ENCODE data around the gene NINJ2.

Gene NINJ2

DNA sequence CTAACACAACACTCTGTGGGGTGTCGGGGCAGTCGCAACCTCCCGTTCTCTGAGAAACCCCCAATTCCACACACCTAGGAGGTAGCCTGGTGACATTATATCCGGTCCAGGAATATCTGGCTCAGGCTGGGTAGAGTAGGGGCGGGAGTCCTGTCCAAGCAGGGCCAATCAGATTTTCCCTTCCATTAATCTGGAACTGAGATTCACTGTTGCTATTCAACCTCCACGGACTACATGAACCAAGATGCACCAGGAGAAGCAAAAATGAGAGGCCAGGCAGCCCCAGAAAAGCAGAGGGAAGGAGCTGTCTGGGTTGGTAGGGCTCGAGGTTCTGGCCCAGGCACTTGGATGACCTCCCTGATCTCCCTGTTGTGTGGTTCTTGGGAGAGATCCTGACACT lies 51.0 kb downstream of the NINJ2 start:
- no peak for FAIRE-seq

DNA sequence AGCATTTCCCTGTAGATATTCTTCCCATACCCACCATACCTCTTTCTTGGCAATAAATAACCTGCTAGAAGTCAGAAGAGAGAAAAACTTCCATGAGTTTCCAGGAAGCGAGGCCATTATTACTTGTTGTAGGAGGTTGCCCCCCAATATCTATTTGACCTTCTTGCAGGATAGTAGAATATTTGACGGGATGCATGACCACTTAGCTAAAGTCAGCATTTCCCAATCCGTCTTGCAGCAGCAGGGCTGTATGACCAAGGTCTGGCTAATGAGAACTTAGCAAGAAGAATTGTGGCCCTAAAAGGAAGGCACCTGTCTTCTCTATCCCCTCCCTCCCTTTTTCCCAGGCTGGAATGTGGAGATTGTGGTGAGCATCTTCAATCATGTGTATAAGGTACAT lies 51.5 kb downstream of the NINJ2 start:
- FAIRE-seq = no peak

DNA sequence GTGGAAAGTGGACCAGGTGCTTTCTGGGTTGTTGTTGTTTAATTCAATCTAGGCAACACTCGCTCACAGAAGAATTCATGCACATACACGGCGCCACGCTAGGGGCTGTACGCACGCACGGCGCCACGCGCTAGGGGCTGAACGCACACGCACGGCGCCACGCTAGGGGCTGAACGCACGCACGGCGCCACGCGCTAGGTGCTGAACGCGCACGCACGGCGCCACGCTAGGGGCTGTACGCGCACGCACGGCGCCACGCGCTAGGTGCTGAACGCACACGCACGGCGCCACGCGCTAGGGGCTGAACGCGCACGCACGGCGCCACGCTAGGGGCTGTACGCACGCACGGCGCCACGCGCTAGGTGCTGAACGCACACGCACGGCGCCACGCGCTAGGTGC lies 54.3 kb downstream of the NINJ2 start:
- FAIRE-seq = no peak

DNA sequence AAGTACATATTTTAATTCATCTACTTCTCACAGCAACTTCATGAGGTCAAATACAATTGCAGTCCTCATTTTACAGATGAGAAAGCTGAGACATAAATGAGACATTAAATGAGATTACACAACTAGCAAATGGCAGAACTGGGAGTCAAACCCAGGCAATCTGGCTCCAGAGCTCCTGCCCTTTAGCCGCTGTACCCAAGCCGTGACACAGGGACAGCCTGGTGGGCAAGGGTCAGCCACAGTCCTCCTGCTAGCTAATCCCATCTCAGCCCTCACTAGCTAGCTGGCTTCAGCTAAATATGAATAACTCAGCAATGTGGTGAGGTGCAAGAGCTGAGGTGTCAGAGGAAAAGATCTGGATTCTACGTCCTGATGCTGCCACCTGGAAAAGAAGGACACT lies 54.8 kb downstream of the NINJ2 start:
- FAIRE-seq = no peak

DNA sequence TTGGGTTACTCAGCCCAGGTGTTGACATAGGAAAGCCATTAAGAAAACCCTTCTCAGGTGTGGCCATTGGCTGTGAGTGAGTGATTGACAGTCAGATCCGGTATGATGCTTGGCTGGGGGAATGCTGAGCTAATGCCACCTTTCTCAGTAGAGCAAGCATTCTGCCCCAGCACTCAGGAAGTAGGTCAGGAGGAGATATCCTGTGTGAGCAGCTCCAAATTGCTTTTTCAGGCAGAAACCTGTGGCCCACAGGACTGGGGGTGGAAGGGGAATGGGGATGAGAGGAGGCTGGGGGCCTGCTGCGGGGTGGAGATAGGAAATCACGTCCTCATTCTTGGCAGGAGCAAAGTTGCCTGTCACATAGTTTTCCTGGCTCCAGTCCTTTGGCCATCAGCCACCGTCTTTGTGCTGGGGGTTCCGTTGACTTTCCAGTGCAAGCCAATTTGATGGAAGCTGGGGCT lies 55.7 kb downstream of the NINJ2 start:
- no peak for FAIRE-seq

DNA sequence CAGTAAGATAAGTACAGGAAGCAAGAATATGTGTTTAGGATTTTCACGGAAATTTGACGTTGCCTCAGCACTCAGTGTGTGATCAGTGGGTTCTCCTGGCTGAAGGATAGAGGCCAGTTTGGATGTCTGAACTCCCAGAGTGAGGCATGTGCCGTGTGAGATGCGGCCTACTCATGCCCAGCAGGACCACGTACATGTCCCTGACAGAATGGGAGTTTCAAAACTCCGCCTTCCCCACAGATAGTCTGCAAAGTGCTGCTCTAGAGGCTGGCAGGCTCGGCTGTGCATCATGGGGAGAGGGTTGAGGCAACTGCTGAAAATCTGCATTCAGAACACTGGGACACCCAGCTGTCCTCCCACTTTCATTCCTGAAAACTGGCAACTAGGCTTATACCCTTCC lies 58.3 kb downstream of the NINJ2 start:
- FAIRE-seq = no peak

DNA sequence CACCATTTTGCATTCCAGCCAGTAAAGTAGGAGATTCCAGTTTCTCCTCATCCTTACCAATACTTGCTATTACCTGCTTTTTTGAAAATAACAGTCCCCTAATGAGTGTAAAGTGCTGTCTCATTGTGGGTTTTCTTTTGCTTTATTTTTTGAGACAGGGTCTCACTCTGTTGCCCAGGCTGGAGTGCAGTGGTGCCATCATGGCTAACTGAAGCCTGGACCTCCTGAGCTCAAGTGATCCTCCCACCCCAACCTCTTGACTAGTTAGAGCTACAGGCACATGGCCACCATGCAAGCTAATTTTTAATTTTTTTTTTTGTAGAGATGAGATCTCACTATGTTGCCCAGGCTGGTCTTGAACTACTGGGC lies 60.6 kb downstream of the NINJ2 start:
- no peak for FAIRE-seq

DNA sequence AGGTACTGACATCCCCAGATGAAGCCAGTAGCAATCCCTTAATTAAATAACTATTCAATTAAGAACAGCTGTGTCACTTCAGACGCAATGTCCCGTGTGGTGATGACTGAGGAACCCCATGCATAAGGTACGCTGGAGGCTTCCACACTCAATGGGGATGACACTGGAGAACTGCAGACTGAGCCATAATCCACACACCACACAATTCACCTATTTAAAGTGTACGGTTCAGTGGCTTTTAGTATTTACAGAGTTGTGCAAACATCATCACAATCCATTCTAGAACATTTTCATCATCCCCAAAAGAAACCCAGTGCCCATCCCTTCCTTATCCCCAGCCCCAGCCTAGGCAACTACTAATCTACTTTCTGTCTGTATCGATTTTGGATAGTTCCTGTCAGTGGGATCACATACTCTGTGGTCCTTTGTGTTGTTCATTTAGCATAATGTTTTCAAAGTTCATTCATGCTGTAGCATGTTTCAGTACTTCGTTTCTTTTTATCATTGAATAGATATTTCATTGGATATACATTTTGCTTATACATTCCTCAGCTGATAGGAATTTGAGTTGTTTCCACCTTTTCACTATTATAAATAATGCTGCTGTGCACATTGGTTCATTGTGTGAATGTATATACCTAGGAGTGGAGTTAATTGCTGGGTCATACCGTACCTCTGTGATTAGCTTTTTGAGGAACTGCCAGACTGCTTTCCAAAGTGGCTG lies 61.1 kb downstream of the NINJ2 start:
- no peak for FAIRE-seq

DNA sequence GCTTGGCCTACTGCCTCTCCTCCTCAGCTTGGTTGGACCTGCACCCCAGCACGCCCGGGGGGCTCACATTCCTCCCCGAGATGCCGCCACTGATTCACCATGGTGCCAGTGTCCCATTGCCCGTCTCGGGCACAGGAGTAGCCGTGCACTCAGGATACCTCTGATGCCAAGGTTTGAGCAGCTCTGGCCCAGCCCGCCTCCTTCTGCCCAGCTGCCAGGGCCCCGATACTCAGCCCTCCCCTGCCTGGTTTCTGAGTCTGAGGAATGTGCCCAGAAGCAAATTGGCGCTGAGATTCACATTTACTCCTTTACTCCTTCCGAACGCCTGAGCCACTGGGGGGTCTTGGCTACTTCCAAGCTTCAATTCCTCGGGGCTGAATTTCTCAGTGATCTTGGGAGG lies 63.5 kb downstream of the NINJ2 start:
- FAIRE-seq = no peak

DNA sequence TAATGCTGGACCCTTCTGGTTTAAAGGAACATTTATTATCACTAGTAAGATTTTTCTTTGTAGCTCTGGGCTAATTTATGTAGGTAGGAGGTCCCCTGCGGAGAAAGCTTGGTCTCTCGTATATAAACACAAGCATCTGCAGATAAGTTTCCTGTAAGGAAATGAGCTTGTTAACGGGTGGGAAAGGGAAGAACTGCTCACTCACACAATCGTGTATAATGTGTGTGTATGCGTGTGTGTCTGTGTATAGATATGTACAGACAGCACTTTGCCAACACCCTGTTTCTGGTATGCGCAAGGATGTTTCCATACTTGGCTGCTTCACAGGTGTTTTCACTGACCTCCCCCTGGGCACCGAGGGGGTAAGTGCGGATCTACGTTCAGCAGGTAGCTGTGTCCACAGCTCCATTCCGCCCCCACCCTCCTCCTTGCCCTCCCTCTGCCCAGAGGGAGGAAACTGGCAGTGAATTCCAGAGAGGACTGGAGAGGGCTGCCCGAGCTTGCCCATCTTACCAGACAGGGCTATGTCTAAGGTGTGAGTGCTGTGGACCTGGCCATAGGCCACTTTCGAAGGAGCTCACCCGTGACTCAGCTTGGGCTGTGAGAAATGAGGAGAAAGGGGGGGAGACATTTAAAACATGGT lies 65.2 kb downstream of the NINJ2 start:
- no peak for FAIRE-seq

DNA sequence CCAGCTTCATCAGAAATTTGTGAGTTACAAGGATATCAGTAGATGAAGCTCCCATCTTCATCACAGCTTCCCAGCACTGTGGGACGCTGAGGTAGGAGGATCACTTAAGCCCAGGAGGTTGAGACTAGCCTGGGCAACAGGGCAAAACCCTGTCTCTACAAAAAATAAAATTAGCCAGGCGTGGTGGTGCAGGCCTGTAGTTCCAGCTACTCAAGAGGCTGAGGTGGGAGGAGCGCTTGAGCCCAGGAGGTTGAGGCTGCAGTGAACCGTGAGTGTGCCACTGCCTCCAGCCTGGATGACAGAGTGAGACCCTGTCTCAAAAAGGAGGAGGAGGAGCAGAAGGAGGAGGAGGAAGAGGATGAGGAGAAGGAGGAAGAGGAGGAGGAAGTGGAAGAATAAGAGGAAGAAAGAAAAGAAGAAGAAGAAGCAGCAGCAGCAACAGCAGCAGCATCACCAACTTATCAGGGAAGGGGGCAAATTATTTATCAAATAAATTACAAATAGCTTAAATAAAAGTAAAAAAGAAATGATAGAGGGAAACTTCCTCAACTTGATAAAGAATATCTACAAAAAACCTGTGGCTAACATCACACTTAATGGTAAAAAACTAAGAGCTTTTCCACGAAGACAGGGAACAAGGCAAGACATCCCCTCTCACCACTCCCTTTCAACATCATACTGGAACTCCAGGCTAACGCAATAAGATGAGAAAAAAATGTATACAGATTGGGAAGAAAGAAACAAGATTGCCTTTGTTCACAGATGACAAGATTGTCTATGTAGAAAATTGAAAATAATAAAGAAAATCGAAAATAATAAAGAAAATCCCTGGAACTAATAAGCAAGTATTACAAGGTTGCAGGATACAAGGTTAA lies 69.6 kb downstream of the NINJ2 start:
- no peak for FAIRE-seq

DNA sequence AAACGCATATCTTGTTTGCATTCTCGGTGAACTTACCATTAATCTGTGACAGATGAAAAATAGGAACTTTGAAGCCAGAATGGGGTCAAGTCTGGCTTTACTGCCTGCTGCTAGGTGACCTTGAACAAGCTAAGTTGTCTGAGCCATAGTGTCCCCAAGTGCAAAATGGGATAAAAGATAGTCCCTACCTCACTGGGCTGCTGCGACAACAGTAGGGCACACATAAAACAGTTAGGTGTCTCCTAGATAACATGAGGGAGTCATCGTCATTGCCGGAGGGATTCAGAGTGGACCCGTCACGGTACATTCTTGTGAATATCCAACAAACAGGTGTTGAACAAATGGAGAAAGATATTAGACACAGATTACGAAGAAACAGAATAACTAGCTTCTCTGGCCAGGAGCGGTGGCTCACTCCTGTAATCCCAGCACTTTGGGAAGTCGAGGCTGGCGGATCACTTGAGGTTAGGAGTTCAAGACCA lies 71.2 kb downstream of the NINJ2 start:
- FAIRE-seq = no peak

DNA sequence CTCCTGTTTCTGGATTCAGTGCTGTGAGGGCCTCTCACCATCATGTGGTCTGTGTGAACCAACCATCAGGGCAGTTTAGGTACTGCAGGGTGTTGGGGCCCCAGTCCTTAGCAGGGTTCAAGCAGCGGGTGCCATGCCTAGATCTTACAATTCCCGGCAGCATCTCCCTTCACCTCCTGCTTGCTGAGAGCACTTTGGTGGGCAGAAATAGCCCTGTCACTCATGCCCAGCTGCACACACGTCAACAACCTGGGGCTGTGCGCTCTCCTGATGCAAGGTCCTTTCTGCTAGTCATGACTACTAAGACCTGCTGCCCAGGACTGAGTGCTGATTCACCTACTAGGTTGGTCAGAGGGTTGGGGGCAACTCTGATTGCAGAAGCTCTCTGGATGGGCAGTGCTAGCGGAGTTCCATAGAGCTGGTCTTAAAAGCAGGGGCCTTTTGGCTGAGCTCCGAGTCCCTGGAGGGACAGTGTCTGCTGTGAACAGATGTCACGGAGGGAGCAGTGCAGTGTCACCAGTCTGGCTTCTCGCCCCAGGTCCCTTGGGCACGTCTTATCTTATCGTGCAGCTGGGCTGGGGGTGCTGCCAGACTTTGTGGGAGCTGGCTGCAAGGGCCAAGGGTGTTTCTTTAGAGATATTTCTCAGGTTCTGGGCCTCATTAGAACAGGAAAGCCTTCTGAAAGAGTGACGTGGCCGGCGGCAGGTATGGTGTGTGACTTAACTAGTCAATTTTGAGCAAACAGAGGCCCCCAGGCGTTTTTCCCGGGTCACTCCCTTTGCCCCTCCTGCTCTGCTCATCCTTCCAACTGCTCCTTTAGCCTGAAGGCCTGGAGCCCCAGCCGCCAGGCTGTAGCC lies 71.8 kb downstream of the NINJ2 start:
- FAIRE-seq = no peak

DNA sequence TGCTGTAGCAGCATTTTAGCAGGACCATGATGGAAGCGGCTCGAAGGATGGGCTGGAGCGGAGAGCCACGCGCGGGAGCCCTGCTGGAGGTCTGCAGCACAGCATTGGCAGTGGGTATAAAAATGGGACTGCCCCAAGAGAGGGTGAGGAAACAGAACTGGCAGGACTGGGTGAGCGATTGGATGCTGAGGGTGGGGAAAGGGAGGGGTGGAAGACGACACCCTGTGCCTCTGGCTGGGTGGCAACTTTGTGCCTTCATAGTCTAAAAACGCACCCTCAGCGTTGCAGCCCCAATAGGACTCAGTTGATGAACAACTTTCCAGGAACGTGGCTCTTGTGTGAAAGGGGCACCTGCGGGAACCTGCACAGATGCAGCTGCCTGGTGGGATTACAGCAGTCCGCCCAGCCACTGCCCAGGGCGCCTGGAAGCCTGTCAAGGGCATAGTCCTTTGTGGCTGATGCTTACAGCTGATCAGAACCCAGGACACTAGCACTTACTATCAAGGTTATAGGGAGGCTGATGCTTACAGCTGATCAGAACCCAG lies 73.0 kb downstream of the NINJ2 start:
- no peak for FAIRE-seq

DNA sequence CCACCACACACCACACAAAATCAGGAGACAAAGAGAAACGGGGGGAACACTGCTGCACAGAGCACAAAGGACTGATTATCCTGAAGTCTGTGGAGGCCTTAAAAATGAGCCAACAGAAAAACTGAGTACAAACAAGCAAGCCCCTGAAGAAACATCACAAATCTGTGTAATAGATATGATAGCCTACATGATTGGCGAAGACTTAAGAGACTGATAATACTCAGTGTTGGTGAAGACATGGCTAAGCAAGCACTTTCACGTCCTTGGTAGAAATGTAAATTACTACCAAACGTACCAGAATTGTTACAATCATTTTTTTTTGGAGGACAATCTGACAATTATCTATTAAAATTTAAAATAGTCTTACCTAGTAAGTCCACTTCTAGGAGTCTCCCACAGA lies 74.6 kb downstream of the NINJ2 start:
- FAIRE-seq = no peak

DNA sequence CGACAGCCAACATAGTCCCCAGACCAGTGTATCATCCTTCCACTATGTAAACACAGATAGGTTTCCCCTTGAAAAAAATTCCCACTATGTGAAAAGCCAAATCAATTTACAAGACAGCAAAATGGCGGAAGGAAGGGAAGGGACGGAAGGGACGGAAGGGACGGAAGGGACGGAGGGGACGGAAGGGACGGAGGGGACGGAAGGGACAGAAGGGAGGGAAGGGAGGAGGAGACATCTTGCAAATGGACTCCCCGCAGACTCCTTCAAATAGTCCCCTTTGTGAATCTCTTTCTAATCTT lies 75.3 kb downstream of the NINJ2 start:
- no peak for FAIRE-seq

DNA sequence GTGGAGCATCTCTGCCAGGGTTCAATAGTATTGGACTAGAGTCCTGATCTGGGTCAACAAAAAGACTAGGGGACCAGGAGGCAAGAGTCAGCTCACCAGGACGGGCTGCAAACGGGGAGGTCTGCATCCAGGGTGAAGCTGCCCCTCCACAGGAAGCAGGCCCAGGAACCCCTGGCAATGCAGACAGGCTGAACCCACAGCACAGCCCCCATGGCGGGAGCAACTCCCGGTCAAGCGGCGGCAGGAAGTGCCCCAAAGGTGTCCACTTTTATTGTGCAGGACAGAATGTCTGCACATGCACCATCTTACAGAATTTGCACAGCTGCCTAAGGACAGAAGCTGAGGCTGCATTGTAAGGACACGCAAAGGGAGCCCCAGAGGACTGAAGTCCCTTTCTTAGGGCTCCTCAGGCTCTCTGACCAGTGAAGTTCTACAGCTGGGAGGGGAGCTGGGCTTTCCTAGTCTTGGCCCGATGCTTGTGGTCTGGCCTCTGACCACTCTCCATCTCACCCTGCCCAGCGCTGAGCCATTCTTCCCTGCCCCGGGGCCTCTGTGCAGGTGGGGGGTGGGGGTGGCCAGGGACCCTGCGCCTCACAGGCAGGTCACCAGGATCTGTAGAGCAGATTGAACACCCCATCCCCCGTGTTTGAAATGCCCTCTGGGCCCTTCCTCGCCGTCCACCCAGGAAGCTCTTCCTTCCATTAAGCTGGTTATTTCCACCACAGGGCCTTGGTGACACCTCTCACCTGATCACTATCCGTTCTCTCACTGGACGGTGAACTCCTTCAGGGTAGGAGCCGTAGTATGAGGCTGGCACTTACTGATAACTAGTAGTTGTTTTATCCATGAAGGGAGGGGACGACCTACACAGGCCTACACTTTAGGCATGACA lies 75.9 kb downstream of the NINJ2 start:
- no peak for FAIRE-seq

DNA sequence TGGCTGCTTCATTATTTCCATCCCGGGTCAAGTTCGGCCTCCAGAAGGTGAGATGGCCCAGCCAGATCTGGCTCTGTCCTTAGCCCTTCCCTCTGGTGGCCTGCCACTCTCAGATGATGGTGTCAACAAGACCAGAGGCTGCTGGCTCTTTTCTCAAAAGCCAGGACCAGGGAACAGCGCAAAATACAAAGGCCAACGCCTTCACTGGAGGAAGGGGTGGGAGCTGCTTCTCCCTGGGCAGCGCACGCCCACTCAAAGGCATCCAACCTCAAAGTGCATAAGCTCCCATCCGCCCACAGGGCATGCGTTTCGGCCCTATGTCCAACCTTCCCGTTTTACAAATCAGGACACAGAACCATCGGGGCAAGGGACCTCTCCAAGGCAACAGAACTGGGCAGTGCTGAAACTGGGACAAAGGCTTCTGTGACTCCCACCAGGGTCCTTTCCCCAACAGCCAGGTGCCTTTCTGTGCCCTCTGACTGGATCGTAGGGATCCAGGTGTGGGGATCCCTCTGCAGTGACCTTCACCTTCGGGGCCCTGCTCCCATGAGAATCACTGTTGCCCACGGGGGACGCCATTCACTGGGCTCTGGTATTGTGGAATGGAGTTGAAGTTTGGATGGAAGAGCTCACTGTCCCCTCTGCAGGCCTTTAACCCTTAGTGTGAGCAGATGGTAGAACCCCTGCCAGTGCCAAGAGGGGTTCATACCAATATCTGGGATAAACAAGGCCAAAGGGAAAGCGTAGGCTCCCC lies 76.8 kb downstream of the NINJ2 start:
- no peak for FAIRE-seq

DNA sequence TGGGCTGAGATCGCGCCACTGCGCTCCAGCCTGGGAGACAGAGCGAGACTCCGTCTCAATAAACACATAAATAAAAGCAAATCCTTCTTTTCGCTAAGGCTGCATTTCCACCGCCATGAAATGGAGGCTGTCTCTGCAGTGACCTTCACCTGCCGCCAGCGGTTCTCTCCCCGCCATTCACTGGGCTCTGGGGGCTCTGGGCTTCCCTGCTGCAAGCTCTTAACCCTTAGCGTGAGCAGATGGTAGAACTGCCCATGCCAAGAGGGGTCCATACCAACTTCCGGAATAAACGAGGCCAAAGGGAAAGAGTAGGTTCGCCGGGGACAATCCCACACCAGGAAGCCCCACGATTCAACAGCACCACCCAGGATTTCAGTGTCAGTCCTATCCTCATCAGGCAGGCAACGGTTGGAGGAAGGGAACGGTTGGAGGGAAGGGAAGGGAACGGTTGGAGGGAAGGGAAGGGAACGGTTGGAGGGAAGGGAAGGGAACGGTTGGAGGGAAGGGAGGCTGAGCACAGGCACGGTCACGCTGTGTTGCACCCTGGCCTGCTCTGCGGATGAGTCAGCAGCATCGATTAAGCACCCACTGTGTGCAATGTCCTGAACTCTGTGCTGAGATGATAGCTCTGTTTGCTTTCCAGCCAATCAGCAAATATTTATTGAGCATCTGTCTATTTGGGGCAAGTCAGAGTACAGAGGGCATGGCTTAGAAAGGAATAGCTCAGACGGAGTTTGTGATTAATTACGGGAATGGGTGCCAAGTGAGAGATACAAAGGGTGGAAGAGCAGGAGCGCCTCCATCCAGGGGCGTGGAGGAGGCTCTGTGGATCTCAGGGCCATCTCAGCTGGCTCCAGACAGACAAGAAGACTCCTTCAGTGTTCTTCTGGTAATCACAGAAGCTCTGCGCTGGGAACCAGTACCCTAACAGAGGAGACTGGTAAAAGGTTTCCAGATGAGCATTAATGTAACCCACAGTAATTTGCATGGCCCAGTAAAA lies 77.9 kb downstream of the NINJ2 start:
- no peak for FAIRE-seq

Data from colon (tissue), 2 donors.